Measurements from ENCODE around the gene LYPD6.
"Not testable (repeated sequence)": the region's sequence is repeated elsewhere in the genome, so short reads cannot be mapped to it uniquely, and the experiment has no call there.

Gene LYPD6, protein sequence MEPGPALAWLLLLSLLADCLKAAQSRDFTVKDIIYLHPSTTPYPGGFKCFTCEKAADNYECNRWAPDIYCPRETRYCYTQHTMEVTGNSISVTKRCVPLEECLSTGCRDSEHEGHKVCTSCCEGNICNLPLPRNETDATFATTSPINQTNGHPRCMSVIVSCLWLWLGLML

DNA sequence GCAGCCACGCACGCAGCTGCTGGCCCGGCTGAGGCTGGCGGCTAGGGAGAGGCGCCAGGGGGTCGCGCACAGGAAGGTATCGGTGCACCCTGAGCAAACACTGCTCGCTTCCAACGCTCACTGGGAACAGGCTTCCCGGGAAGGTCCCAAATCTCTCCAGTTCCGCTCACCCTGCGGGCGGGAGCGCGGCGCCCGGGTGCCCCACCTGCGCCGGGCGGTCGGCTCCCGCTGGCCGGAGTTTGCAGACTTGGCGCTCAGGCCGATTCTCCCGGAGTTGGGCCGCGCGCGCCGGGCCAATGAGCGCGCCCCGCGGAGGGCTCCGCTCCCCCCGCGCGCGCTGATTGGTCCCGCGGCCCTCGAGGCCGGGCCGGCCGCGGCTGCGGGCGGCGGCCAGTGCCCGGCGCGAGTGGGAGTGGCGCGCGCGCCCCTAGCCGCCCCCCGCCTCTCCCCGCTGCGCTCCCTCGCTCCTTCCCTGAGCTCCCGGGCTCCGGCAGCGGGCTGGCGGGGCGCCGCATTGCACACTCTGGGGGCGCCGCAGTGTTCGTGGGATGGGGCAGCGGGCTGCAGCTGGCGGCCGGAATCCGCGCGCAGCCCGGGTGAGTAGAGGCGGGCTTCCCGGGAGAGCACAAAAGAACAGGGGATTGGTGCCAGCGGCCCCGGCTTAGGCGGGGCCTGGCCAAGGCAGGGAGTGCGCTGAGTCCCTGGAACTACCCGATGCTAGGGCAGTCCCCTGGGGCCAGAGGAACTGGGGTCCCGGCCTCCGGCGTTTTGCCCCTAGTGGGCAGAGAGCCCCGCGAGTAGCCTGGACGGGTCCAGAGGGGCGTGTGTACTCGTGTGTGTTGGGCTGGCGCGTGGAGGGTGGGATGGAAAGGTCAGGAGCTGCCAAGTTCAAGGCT, at the start of gene LYPD6:
Gene LYPD6, plus strand, starts transcription at position 461 of the 896 bp plus-strand sequence. CDS start 107,122 bp downstream, outside the sequence.
- DNase-seq (ENCODE audit: low read depth), result peak; percentile 52

DNA sequence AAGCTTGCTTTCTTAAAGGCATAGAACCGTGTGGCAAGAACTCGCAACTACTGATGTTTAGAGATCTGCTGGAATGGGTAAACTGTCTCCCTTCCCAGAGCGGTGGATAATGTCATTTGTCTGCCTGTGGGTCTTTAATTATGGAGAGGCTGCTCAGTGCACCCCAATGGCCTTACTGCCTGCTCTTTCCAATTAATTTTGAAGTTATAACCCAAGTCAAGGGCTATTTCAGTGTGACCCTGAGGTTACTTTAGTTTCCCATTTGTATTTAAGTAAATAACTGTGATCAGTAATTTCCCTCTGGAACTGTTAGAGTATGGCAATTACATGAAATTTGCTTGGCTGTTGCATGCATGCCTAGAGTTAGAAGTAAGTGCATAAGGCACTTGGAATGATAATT, 48.9 kb upstream of the LYPD6 start:
- no peak for DNase-seq (ENCODE audit: low read depth)

DNA sequence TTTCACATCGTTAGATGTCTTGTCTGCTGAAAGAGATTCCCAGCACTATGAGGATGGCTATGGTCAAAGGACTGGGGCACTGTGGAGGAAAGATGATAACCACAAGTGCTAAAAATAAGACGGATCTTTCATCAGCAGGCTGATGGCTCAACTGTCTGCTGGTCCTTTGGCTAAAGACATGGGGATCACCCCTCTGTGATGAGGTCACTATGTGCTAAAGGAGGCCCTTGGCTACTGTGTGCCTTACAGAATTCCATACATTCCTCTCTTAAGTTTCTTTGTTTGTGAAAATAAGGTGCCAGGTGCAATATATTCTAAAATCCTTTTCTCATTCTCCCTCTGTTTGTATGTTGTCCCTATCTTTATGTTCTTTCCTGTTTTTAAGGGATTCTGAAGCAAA, 39.7 kb upstream of the LYPD6 start:
- no peak for DNase-seq (ENCODE audit: low read depth)

DNA sequence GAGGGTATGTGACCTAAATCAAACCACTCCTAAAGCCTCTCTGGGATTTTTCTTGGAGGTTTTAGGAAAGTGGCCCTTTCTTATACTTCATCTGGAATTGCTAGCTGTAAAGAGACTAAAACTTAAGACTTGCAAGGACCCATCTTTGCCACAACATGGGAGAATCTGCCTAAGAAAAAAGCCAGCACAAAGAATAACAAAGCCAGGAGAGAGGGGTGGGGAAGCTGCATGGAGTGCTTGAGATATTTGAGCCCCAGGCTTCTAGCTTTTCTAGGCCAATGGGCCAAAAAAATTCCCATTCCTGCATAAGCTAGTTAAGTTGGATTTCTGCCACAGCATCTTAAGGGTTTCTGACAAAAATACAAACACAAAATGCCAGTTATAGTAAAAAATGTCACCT, 38.5 kb upstream of the LYPD6 start:
- no peak for DNase-seq (ENCODE audit: low read depth)

DNA sequence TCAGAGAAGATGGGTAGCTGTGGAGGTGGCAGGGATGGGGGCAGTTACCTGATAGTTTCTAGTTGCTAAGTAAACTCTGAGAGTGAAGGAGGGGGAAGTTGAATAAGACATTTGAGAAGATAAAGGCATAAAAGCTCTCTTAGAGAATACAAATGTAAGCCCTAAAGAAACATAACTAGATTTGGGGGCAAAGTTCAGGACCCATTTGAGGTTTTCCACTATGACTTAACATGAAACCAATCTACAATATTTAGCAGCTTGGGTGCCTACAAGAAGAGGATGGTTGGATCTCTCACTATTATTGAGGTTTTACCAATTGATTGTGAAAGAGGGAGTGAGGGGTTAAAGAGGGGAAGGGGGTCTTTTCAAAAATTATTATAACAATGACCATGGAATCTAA, 34.4 kb upstream of the LYPD6 start:
- no peak for DNase-seq (ENCODE audit: low read depth)

DNA sequence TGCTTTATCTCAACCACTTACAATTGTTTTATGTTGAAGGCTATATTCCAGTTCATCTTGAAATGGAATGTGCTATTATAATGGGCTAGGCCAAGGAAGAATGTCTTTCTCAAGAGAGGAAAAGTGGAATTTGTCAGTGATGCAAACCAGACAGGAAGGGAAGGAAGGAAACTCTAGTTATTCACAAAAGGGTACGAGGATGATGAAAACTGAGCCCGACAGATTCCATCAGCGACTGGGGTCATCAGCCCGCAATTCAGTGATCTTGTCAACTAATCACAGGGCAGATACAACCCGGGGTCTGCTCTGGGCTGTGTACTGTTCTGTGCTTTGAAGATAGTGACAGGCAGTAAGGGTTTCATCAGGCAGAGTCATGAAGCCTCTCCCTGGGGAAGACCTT, 23.4 kb upstream of the LYPD6 start:
- no peak for DNase-seq (ENCODE audit: low read depth)

DNA sequence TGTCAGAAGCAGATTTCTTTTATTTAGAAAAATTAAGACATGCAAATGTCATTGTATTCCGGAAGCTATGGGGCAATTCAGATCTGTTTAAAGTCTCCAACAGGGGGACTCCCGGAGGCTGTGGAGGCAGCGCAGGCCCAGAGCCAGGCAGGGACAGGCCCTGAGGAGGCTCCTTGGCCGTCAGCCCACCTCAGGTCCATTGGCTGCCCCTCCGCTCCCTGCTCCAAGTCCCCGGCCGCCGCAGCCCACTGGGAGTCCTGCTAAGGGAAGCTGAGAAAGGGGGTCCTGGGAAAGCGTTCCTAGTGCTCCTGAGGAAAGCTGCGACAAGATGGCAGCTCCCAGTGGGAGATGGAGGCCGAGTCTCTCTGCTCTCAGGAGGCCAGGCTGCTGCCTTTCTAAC, 20.0 kb upstream of the LYPD6 start:
- no peak for DNase-seq (ENCODE audit: low read depth)

DNA sequence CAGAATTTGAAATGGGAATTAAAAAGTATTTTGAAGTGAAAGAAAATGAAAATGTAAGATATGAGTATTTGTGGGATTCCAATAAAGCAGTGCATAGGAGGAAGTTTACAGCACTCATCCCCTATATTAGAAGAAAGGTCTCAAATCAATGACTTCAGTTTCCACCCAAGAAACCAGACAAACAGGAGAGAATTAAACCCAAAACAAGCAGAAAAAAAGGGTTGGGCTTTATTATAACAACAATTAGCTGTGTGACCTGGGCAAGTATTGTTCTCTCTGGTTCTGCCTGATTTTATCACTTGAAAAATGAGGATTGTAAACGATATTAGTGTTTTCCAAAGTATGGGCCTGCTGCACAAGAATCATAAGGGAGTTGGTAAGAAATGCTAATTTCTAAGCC, 18.3 kb upstream of the LYPD6 start:
- DNase-seq (ENCODE audit: low read depth), result no peak

DNA sequence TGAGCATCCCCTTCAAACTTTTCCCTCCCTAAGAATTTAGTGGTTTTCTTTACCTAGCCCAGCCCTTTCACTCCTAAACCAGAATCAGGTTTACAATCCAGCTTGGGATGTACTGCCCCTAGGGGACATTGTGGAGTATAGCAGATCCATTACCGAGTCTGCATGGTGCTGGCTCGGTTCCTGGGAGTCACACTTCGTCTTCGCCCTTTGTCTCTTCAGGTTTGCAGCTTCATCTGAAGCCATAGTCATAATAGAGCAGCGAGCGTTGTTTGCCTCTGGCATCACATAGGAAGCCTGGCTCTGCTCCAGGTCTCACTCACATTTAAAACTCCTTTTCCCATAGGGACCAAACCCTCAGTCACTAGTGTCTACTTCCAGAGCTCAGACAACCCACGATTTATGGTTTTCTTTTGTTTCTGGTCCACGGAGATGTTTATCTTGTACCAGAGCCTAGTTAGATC, 16.8 kb upstream of the LYPD6 start:
- DNase-seq (ENCODE audit: low read depth), result peak; percentile 26

DNA sequence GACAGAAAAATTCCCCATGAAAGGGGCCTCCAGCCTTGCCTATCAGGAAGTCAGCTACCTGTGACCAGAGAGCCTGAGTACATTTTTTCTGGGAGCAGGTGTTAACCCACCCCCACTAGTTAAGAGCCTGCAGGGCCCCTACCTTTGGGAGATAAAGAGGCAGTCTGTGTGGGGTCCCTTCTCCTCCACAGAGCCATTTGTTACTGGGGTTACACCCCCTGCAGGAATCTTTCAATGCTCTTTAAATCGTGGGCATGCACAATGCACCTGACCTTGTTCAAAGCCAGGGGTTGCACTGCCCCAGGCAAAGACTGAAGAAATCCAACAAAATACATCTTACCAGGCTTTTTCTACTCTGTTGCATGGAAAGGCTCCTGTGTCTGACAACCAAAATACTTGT, 15.7 kb upstream of the LYPD6 start:
- DNase-seq (ENCODE audit: low read depth), result no peak

DNA sequence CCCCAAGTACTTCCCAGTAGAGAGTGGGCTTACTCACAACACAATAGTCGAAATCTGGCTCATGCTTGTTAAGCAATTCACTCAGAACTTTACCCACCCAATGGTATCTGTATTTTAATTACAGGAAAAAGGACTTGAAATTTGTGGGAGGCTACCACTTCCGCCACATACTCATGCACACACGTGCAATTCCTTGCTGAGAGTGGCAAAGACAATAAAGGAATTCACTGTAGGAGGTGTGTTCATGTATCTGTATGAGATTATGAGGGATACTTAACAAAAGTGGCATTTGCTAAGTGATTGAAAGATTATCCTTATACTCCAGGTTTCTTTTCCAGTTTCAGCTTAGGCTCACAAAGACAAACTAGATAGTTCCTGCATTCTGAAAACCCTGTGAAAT, 14.9 kb upstream of the LYPD6 start:
- no peak for DNase-seq (ENCODE audit: low read depth)

DNA sequence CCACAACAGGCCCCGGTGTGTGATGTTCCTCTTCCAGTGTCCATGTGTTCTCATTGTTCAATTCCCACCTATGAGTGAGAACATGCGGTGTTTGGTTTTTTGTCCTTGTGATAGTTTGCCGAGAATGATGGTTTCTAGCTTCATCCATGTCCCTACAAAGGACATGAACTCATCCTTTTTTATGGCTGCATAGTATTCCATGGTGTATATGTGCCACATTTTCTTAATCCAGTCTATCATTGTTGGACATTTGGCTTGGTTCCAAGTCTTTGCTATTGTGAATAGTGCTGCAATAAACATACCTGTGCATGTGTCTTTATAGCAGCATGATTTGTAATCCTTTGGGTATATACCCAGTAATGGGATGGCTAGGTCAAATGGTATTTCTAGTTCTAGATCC, 11.8 kb upstream of the LYPD6 start:
- not testable (repeated sequence) for DNase-seq (ENCODE audit: low read depth)

DNA sequence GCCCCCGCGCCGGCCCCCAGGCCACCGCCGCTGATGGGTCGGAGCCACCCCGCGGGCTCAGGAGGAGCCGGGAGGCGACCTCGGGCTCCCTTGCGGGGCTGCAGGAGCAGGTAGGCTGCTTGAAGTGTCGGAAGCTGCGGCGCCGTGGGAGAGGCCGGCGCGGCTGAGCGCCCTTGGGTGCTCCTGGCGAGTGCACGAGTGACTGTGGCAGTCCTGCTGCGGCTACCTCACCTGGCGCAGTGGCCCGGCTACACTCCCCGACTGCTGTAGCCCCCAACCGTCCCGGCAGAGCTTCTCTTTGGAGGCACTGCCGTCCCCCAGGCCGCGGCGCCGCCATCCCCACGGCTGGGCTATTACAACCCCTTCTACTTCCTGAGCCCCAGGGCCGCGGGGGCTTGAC, 10.0 kb upstream of the LYPD6 start:
- no peak for DNase-seq (ENCODE audit: low read depth)

DNA sequence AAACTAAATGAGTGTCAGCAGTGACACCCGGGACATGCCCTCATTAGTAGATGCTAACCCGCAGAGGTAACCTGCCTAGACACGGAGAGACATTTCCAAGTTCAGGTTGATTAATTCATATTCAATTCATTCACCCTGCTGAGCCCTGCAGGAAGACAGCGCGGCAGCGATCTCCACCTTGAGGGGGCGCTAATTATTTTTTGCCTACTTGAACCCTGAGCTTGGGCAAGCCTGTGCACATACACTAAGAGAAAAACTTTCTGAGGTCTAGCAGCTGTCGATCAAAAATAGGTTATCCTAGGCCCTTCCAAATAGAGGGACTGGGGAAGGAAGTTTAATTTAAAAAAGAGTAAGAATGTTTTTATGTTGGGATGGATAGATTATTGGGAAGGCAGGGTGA, 1.3 kb upstream of the LYPD6 start:
- DNase-seq (ENCODE audit: low read depth), result no peak

DNA sequence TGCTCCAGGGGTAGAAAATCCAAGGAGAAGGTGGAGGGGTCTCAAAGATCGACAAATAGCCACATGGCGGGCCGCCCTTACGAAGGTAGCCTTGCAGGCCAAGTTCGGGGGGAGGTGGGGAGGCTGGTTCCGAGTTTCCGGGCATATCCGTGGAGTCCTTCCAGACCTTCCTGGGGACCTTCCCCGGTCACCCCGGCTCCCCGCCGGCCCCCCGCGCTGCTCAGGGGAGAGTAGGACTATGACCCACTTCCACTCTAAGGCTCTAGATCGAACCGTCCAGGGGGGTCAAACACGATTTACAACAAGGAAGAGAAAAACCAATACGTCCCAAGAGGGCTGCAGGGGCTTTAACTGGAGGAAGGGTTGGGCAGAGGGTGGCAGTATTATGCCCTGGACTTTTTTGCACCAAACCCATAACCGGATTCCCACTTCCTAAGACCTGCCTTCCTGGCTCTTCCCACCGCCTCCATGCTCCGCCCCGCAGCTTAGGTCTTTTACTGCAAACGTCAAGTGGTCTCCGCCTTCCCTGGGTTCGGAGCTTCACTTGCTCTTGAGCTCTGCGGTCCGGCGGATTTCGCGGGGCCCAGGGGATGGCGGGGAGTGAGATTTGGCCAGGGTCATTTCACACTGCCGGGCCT, 779 bp upstream of the LYPD6 start:
- peak; percentile 12 for DNase-seq (ENCODE audit: low read depth)

DNA sequence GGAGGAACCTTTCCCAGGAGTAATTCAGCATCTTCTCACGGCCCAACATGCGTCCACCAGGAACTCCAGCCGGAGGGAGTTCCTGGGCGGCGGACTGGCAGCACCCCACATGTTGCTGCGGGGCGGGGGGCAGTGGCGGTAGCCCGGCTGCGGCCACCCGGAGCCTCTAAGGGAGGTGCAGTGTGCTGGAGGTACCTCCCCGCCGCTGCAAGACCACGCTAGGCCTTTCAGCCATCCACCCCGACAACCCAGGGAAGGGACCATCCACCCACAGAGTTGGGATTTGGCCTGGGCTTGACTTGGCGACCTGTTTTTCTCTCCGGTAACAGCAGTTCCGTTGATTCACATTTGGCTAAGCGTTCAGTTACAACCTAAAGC, 625 bp downstream of the LYPD6 start:
- DNase-seq (ENCODE audit: low read depth), result no peak

DNA sequence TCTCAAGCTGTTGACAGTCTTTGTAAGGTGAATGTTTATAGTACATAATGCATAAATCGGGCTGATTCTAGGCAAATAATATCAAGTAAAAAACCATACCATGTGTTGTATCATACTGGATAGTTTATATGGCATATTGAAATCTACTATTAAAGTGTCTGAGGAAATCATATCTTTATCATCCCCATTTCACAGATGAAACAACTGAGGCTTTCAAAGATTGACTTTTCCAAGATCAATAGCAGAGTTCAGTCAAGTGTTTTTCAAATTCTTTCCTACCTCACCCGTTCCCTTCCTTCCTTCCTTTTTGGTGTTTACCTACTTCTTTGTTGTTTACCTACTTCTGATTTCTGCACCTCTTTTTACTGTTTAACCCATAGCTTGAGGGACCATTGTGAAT, 2.0 kb downstream of the LYPD6 start:
- no peak for DNase-seq (ENCODE audit: low read depth)

DNA sequence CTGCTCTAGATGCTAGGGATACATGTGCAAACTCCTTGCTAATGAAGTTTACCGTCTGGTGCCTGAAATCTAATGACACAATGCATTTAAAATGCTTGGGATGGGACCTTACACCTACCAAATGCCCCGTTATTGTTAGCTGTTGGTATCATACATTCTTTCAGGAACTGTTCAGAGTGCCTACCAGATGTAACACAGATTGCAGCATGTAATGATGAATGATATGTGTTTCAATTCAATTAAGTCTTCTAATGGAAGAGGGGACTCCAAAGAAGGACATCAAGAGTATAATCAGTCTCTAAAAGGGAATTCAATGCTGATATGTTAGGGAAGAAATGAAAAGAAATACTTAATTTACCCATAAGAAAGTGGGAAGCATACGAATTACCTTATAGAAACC, 3.2 kb downstream of the LYPD6 start:
- no peak for DNase-seq (ENCODE audit: low read depth)

DNA sequence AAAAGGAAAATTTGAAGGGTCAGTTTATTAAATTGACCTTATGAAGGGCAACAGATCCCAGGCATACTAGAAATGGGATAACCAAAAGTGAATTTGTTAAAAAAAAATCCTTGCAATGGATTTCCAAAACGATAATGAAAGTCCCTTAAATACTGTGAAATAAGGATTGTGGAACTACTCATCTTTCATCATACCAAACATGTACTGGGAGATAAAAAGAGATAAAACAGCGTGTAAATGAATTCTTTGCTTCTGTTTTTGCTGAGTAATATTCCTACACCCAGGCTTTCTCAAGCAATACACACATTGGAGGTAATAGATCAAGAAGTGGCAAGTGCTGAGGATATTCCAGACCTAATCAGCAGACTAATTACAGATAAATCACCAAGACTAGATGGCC, 3.8 kb downstream of the LYPD6 start:
- DNase-seq (ENCODE audit: low read depth), result no peak

DNA sequence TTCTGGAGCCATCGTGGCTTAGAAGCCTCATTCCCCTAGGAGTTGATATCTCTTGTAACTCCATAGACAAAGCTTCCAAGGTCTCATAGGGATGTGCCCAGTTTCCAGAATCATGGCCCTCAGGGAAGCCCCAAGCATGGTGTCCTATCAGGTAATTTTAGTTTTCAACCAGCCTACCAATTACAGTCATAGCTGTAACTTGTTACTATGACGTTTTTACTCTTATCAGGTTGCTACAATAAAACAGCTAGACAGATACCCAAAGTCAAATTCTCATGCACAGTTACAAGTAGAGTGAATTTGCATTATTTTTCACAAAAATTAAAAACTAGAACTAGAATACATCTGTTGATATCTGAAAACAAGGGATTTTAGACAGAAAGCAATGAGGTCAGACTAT, 8.9 kb downstream of the LYPD6 start:
- no peak for DNase-seq (ENCODE audit: low read depth)

DNA sequence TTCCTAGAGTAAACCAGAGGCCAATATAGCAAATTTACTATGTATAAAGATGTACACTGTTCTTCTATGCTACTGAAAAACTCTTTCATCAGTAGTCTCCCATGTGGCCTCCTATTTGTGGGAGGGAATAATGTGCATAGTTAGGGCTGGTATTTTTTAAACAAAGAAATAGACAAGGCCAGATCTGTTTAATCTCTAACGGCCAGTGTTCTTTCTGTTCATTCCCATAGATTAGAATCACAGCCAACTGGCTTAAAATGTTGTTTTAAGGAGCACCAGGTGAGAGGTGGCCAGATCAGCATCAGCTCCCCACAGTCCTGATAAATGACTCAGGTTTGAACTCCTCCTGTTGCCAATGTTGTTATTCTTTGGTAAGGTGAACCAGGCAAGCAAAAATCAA, 12.1 kb downstream of the LYPD6 start:
- DNase-seq (ENCODE audit: low read depth), result no peak

DNA sequence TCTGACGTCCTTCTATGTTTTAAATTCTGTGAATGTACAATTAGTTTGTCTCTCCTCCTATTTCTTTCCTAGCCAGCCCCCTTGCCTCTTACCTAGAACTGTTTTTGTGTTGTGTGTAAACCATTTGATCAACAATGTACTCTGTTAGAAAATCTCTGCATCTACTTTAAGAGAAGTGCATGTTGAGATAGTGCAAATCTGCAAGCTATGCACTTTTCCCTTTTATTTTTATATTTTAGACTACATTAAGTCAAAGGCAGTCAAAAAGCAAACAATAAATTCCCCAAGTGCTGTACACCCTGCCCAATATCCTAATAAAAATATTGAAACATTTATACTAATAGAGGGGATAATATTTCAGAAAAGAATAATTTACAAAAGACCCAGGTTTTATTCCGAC, 13.7 kb downstream of the LYPD6 start:
- no peak for DNase-seq (ENCODE audit: low read depth)

DNA sequence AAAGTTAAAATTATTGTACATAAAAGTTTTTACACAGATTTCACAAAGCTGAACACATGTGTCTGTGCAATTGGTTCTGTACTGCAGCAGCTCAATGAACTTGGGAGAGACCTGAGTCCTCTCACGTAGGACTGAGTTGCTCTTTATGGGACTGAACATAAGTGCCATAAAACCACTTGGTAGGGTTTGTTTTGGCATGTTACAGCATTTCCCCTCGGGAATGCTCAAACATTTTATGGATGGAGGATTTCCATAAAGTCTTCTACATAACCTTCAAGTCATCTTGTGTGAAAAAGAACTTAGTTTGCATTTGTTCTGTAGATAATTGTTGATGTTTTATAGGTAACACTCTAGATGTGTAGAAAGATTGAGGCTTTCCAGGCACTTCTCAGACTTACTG, 15.9 kb downstream of the LYPD6 start:
- DNase-seq (ENCODE audit: low read depth), result no peak
